Coronary artery (tissue), 2 donors: Measurements from ENCODE around the gene NOP16.
A peak's percentile ranks its signal among the peaks of the same experiment; 100 is the strongest.

Experiments
- DNase-seq: peaks from one replicate; pipeline ENCODE4 v3.0.0-alpha.2; 2017; ENCODE audit warnings: low spot score
- H3K27ac ChIP-seq, 2 donors: fragments of 200-600 bp; sonication (generic); one replicate each; pipeline ENCODE4 v1.5.1; 2016 to 2019
- H3K4me3 ChIP-seq: fragments of 200-600 bp; sonication (generic); 2 replicates; pipeline ENCODE4 v1.5.1; 2016; ENCODE audit warnings: mild to moderate bottlenecking, moderate library complexity
- CTCF ChIP-seq: fragments of 200-600 bp; sonication (generic); IDR thresholded peaks from one replicate; pipeline ENCODE4 v1.5.1; 2019; ENCODE audit warnings: antibody characterized with exemption

The NOP16 gene

DNA sequence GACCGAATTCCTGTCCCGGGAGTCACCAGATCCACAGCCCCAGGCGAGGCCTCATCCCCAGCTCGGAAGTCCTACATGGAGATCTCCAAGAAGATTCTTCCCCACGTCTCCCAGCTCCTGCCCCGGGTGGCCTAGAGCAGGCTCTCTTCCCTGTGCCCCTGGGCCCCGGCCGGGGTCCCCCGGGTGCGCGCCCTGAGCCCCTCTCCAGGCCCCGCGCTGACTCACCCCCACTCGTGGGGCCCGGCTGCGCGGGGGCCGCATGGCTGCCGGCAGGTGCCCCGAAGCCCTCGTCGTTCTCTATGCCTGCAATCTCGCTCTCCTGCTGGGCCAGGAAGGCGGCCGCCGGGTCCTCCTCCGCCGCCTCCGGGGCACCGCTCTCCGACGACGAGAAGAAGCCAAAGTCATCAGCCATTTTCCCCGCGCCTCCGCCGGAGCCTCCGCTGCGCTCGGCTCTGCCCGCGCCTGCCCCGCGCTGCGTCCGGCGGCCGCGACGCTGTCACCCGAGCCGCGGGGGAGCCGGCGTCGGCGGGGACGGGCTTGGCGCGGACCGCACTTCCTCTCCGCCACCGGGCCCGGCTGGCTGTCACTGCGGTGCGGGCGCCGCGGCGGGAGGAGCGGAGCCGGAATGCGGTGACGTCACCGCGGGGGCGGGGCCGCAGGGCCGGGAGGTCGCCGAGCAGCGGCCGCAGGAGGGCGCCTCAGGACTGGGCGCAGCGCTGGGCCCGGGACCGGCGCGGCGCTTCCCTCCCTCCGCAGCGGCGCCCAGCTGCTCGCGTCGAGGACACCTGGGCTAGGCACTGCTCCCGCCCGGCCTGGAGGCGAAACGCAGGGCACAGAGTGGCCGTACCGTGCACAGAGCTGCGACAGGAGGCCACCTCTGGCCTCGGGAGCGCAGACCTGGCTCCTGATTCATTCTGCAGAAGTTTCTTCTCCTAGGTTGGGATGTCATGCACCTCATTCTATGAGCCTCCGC is 27.8 kb upstream of the NOP16 start, which contains the start of gene CLTB:
TSS of gene CLTB (minus strand) at position 588 of the 973 bp plus-strand sequence. CDS start at position 412, 176 bp downstream.
- Histone ChIP-seq H3K27ac (peak within 1 kb of the TSS; percentile 88 to 95), H3K4me3 (peak within 1 kb of the TSS; percentile 94)
- DNase-seq = peak; percentile 90
- TF ChIP-seq CTCF = peak; percentile 70

DNA sequence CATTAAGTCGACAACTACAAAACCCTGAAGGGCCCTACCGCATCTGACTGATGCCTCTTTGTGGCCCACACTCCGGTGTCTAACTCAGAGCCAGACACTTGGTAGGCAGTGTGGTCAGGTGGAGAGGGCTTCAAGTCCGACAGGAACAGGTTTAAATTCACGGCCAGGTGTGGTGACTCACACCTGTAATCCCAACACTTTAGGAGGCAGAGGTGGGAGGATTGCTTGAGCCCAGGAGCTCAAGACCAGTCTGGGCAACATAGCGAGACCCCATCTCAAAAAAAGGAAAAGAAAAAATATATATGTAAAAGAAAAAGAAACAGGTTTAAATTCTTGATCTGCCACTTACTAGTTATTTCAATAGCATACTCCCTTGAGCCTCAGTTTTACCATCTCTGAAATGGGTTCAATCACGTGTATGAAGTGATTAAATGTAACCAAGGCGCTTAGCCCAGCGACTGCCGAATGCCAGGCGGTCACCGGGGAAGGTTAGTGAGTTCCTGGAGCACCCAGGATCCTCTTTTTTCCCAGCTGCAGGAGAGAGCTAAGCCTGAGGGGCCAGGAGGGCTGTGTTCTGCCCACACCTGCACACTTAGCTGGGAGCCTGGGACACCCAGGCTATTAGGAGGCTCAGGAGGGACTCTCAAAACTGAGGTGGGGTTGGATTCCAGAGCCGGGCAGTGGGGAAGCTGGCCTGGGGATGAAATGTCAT is 27.0 kb upstream of the NOP16 start:
- peak overlapping the region; percentile 94 for H3K4me3 ChIP-seq
- TF ChIP-seq CTCF = no peak
- no peak for DNase-seq
- H3K27ac ChIP-seq = peak overlapping the region; percentile 88 to 95

GRCh38 chr5:176414704-176415103 is 26.3 kb upstream of the NOP16 start:
- peak overlapping the region; percentile 94 for H3K4me3 ChIP-seq
- TF ChIP-seq CTCF = no peak
- no peak for DNase-seq
- peak overlapping the region in 1 of 2 donors; percentile 3 for H3K27ac ChIP-seq

- no peak for TF ChIP-seq CTCF
These were observed 25.4 kb upstream of the NOP16 start for GRCh38 chr5:176413709-176414191.

DNA sequence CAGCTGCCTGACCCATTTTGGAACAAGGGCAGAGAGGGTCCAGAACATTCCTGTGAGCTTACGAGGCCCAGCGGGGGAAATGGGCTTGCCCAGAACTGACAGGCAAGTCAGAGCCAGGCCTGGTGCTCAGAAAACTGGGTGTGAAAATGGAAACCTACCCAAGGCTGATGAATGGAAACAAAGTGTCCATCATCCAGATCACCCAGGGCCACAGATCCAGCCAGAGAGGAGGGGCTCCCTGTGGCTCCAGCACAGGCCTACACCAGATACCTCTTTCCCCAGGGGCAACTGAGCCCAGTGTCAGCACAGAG is 24.8 kb upstream of the NOP16 start:
- Histone ChIP-seq H3K27ac (peak overlapping the region; percentile 12 to 73), H3K4me3 (no peak overlapping the region)
- no peak for DNase-seq
- no peak for TF ChIP-seq CTCF

More at GRCh38 chr5:176413709-176414191, 25.4 kb upstream of the NOP16 start:
- no peak for DNase-seq
- Histone ChIP-seq H3K27ac (peak overlapping the region; percentile 12 to 73), H3K4me3 (peak overlapping the region; percentile 20)

- Histone ChIP-seq H3K4me3 (no peak overlapping the region), H3K27ac (peak overlapping the region in 1 of 2 donors; percentile 73)
- DNase-seq = no peak
- no peak for TF ChIP-seq CTCF
These were observed 24.3 kb upstream of the NOP16 start for GRCh38 chr5:176412517-176413254.
